GM21717 (cell line): ENCODE data around the gene TLE3.

Experiments used
- ATAC-seq: cut with Tn5 transposase; IDR thresholded peaks from one replicate; pipeline ENCODE4 v1.9.1; 2021; ENCODE audit warnings: mild to moderate bottlenecking, moderate library complexity; ENCODE audit not compliant: unreplicated experiment

TLE3 gene

DNA sequence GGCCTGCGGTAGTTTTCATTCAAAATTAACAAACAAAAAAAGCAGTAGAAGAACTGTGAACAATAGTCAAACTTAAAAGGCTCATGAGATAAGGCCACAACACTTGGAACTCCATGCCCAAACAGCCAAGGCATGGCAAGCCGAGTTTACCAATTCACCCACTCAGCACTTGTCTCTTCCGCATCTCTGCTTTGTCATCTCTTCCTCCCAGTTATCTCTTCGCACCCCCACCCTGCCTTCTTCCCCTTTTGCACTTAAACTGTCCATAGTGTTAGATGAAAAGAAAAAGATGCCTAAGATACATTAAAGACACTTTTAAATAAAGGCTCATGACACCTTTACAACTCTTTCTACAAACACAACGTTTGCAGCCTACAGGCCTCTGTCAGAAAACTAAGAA lies 11.1 kb downstream of the TLE3 start:
- no peak for ATAC-seq

DNA sequence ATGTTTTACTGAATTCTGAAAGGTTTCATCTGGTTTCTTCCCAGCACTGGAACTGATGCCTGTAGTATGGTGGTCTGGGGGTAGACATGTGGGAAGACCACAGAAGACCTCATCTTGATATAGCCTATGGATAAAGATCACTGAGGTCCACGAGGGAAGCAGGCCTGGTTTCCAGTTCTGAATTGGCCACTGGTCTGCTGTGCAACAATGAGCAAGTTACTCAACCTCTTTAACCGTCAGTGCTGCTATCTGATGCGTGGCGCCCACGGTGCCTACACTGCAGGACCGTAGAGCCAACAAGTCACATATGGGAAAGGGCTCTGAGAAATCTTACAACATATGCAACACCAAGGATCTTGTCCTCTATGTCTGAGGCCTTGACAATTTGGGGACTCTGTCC lies 13.3 kb downstream of the TLE3 start:
- ATAC-seq: no peak

DNA sequence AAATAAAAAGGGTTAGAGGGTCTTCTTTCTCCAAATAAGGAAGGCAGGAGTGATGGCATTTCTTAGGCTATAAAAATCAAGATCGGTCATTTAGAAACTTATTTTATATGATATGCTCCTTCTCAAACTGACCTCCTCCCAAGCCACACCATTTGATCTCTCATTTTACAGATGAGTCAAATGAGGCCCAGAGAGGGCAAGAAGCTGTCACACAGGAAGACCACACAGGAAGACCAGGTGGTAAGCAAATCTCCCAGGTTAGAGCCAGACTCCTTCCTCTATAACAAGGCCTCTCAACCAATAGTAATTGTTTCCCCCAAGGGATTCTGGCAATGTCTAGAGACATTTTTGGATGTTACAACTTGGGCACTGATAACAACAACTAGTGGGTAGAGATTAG lies 13.8 kb downstream of the TLE3 start:
- ATAC-seq: peak; percentile 74

DNA sequence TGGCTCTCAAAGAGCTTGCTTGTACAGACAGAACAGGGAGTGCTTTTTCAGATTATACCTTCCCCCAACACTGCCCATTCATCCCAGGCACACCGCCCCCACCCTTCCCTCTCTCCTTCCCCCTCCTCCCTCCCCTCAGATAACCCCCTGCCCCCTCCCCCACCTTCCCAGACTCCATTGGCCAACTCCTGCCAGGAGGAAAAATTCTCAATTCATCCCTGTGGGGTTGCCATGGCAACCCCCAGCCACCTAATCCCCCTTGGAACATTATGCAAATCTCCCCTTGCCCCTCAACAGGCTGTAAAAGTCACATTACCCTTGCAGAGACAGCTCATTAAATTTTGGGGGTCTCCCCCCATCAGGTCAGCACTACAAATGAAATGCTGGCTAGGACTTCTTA lies 14.3 kb downstream of the TLE3 start:
- no peak for ATAC-seq

DNA sequence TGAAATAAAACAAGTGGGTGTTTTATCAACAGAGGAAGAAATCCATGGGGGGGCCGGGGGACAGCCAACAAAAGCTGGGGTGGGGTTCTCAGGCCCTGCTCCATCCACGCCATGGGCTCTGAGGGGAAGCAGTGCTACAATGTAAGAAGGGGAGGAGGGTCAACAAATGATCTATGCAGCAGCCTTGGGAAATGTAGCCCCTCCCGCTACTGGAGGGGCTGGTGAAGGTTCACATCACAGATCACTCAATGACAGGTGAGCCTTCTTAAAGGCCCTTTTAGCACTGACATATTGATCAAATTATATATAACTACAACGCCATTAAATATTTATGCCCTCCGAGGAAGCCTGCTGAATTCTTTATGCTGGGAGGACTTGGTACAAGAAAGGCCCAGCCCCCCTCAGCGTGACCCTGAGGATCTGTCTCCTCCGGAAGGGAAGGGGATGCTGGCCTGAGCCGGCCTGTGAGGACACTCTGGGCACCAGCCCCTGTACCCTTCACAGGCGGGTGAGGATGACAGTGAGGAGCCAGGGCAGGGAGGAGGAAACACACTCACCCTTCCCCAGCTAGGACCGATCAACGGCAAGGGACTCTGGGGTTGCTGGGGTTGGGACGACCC lies 15.3 kb downstream of the TLE3 start:
- ATAC-seq: no peak

DNA sequence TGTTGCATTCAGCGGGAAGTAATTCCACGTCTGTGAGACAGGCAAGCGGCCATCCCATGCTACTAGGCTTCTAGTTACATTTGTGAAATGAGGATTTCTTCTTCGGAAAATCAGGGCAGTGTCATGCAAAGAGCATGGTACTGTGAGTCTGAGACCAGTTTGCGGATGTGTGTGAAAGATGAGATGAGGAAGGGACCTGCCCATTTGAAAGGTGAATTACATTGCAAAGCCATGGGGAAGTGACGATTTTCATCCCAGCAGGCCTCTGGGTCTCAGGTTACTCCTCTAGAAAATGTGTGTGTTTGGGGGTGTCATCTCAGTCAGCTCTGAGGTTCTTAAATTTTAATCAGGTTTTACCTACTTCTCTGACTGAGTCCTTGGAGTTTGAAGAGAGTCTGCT lies 16.1 kb downstream of the TLE3 start:
- ATAC-seq: no peak

DNA sequence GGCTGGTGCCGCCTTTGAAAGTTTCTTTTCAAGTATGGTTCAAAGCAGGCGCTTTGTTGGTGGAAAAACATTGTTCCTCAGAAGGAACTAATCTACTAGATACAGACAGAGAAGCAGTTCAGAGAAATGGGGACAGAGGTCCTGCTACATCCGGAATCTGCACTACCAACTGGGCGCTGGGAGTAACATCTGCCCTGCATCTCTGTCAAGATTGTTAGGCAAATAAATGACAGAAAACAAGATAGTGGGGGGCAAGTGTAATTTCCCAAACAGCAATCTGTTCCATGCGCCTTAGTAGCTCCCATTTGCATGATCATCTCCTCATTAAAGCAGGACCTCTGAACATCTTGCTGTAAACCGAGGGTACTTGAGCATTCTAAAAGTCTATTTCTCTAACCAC lies 17.4 kb downstream of the TLE3 start:
- ATAC-seq: no peak

DNA sequence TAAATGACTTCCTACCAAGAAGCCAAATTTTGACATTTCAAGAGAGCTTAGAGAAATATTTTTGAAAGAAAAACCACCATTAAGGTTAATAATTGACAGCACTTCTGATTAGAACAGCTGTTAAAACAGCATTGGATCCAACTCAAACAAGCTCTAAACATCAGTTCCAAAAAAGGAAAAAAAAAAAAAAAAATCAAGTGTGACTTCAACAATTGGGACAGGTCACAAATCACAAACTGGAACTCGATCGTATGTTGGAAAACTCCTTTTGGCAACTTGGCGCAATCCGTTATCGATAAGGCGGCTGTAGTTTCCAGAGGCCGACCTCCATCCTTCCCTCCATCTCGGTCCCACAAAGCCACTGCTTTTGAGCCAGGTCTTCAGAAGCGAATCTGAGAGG lies 17.8 kb downstream of the TLE3 start:
- ATAC-seq: no peak

DNA sequence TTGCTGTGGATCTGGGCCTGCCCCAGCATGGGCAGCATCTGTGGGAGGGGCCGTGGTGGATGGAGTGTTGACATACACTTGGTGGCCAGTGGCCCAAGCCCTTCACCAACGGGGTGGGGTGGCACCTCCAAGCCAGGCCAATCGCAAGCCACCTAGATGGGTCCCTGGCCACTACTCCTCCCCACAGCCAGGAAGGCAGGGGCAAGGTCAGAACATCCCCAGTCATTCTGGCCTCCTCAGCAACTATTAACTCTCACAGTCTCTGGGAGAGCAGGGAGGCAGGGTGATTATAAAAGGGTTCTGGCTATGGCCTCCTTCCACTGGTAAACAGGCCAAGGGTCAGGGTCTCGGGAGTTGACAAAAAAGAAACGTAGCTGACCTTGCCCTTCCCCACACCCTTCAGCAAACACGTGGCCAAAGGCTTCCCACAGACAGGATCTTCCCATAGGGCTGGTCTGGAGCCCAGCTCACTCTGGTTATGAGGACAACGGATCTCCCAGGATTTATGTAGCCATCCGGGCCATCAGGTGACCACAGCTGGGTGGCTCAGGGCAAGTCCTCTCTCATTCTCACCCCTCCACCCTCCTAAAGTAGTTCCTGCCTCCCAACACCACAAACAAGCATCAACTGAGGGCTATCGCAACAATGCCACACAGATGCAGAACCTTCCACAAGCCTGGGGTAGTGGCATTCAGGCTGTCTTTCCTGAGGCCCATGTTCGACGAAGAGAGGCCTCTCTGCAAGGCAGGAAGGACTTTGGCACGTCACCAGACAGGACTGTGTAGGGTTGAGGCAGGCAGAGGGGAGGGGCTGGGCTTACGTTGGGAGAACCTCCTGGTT lies 18.9 kb downstream of the TLE3 start:
- ATAC-seq: no peak

DNA sequence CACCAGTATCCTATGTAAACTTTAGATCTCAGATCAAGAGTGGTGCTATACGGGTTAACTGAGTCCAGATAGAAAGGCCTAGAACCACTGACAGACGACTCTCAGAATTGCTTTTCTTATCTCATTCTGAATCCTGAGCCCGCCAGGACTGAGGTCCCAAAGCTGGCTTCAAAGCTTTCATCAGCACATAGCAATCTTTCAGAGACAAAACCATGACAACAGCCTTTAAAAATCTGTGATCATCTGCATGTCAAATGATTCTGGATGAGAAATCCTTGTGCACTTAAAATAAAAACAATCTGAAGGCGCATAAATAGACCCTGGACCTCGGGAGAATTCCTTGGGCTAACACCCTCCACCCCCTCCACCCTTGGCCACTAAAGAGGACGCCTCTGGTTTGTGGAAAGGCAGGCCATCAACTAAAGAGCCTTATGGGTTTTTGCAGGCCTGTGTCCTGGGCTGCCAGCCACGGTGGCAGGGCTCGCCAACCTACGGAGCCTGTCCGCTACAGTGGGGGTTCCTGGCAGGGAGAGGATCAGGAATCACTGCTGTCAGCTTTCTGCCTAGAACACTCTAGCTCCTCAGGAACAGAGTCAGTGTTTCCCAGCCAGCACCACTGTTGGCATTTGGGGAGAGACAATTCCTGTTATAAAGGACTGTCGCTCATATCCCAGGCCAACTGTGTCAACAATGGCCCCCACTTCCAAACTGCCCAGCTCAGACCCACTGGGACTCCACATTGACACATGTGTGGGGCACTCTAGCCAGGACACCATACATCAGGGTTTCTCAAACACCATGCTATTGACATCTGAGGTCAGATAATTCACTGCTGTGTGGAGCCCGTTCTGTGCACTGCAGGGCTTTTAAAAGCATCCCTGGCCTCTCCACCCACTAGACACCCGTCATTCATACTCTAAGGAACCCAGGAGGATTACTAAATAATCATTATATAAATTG lies 20.2 kb downstream of the TLE3 start:
- no peak for ATAC-seq

DNA sequence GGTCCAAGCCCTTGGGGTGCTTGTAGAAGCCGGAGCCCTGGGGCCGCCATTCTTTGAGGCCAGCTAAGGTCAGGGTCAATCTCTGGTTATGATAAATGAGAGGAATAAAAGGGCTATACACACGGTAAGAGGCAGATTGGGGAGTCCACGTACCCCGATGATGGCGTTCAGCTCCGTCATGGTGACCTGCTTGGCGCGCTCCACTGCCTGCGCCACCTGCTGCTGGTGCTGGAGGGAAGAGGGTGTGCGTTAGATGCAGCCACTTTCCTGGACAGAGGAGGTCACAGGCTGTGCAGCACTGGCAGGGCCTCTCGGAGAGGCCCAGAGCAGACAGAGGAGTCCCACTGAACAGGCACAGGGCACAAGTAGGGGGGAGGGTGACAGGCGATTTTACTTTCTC lies 23.3 kb downstream of the TLE3 start:
- ATAC-seq: no peak

DNA sequence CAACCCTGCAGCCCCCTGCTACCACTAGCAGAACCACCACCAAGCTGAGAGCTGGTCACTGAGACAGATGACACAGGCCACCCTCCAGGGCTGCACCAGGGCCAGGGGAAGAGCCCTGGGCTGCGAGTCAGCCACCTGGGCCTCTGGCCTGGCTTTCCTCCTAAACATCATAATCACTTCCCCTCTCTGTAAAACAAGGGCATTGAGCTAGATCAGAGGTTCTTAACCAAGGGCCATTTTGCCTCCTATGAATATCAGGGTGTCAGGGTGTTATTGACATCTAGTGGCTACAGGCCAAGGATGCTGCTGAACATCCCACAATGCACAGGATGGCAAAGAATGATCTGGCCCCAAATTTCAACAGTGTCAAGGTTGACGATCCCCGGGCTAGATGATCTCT lies 25.2 kb downstream of the TLE3 start:
- ATAC-seq: no peak

DNA sequence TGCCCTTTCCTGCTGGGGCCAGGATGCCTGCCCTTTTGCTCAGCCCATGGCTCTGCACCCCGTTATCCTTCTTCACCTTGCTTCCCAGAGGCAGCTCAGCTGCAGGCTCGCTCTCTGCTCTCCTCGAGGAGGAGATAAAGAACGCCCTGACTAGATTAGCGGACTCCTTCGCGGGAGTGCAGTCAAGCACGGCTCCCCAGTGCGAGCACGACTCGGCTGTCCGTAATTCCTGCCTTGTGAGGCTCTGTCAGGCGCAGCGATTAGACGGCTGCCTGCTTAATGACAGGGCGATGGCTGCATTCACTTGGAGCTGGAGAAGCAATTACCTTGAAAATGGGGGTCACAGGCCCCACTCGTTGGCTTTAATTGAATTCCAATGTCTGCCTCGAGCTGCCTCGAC lies 25.9 kb downstream of the TLE3 start:
- no peak for ATAC-seq

DNA sequence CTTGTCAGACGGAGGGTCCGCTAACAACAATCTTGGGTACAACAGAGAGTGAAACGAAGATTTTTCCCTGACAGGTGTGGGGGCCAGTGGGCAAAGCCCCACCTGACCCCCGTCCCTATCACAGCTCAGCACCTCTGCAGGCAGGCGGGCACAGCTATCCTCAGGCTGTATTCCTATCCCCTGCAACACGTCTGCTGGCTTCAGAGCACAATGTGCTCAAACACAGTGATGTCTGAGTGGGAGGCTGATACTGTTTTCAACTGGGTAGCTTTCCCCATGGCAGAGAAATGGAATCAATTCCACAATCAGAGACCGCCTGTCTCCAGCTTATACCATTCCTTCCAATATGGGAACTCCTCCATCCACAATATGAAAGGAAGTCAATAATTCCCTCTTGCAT lies 28.0 kb downstream of the TLE3 start:
- ATAC-seq: no peak

DNA sequence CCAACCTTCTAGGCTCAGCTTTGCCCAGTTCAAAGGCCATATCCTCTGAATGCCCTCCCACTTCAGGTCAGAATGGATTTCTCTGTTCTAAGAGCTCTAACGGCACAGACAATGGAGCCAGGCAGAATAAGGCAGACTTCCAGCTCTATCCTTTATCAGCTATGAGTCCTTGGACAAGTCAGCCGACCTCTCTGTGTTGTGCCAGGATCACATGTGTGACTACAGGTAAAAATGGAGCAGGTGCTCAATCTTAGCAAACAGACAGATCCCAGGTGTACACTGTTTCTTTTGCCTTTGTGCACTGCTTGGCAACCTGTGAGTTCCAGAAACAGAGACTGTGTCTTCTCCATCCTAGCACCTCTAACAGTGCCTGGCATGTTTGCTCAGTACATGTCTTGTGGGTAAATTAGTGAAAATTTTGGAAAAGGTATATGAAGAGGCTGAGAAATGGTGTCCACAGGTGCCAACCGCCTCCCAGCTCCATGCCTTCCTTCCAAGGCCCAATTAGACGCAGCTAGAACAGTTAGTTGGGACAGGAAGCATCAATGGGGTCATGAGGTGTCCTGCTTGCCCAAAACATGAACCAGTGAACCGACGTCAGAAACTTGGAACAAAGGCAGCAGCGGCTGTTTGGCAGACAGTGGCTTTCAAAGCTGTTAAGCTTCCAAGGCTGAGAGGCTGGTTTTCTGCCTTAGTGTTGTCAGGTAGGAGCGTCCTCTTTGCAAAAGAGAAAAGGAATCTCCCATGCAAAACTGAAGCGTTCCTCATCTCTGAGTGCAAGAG lies 28.7 kb downstream of the TLE3 start:
- ATAC-seq: no peak

DNA sequence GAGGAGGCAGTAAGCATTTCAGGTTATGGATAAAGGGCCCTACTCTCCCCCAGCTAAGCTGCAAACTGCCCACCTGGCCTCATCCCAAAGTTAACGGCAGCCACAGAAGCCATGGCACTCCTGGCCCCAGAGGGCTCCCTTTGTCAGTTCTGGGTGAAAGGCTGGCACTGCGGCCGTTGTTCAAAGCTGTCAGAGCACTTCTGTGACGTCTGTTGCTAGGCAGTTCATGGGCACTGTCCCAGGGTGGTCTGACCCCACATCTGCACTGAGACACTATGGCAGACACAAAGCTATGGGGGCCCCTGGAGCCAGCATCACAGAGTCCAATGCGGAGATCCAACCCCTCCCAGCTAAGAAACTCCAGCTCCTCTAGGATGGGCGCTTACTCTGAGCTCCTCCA lies 30.0 kb downstream of the TLE3 start:
- no peak for ATAC-seq

DNA sequence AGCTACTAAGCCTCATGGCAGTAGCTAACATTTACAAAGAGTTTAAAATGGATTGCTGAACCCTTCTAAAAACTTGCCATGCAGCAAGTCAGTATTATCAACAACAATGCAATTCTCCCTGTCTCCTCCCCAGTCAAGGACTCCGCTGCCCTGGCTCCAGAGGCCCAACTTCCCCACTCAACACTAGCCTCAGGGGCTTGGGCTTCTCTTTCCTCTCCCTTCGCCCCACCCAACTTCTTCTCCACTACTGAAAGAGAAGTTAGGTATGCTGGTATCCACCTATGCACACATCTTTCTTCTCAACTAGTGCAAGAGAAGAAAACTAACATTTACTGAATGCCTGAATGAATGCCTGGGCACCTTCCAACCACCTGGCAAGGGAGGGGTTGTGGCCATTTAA lies 30.7 kb downstream of the TLE3 start:
- ATAC-seq: no peak

DNA sequence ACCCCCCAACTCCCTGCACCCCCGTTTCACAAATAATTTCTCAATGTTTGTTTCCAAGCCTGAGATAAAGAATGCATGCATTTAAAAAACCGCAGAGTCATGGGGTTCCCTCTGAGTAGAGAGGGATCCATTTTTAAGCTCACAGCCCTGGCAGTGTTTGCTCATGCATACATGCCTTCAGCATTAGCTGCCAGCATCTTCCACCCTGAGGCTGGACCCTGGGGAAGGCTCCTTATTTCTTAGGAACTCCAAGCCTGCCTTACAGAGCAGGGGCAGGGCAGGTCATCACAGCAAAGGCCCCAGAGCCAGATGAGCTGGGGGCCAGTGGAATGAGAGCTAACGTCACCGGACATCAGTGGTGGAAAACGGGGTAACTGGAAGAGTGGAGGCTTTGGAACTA lies 31.3 kb downstream of the TLE3 start:
- ATAC-seq: no peak

DNA sequence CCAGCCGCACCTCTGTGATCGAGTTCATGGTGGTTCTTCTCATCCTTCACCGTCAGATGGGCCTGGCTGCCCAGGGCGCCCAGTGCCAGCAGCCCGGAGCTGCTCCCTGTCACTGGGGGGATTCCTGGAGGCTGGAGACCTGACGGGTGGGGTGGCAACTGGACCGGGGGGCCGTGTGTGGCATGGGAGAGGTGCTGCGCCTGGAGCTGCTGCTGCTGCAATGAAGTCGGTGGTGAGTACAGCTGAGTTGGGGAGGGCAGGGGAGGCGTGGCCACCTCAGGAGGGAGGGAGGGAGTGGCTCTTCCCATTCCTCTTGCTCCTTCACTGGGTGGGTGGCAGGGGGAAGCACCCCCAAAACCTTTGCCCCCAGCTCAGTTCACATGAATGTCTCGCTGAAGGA lies 31.7 kb downstream of the TLE3 start:
- ATAC-seq: no peak

DNA sequence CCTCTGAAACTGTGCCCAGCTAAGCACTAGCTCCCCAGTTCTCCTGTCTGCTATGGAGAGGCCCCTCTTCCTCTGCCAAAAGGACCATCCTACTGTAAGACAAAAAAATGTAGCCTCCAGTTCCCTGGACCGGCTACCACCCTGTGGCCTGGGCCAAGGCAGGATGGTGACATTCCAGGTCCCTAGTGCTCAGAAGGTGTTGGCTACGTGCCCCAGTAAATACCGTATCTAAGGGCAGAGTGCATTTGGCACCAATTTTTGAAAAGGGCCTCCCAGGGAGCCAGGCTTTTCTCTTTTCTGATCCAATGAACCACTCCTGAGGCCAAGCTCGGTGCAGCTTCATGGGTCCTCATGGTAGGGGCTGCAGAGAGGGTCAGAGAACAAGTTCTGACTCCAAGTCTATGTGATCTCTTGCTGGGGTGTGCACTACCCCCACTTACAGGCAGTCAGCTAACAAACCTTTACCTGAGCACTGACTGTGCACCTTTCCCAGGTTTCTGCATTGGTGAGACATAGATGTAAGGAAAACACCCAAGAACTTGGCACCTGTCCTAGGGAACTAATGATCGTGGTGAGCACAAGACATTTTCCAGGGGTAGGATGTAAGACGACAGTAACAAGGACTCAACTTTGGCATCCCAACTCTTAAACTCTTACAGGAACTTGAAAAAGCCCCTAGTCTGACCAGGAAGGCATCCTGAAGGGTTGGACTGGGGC lies 32.6 kb downstream of the TLE3 start:
- no peak for ATAC-seq
